Measurements from ENCODE around the gene RPL38. TPM values are rescaled to one million over a fixed set of nuclear protein-coding genes. Genes with fewer than 3 reads are reported as not detected.

The RPL38 gene
- 100 to 1,000 TPM; 647 to 821 (median 732) TPM for total RNA-seq
- 1,420 TPM for polyA plus RNA-seq
- long read RNA-seq, donor 1, transcript RPL38-201 (5 exons, 1,170 nt): major isoform, 59 of 75 reads
- long read RNA-seq, donor 1, transcript RPL38-202 (5 exons, 431 nt): minor isoform, 11 of 75 reads
- long read RNA-seq, donor 1, partial matches to known transcripts: 0 of 75 reads
- long read RNA-seq, donor 1, other reads (novel, unspliced or antisense): 1 of 75 reads
- long read RNA-seq, donor 2, transcript RPL38-202 (5 exons, 431 nt): minor isoform, 32 of 178 reads
- long read RNA-seq, donor 2, transcript RPL38-201 (5 exons, 1,170 nt): major isoform, 142 of 178 reads
- long read RNA-seq, donor 2, partial matches to known transcripts: 1 of 178 reads
- long read RNA-seq, donor 2, other reads (novel, unspliced or antisense): 0 of 178 reads
- long read RNA-seq, donor 3, transcript RPL38-202 (5 exons, 431 nt): minor isoform, 10 of 49 reads
- long read RNA-seq, donor 3, transcript RPL38-201 (5 exons, 1,170 nt): major isoform, 34 of 49 reads
- long read RNA-seq, donor 3, partial matches to known transcripts: 0 of 49 reads
- long read RNA-seq, donor 3, other reads (novel, unspliced or antisense): 2 of 49 reads
- long read RNA-seq, donor 4, transcript RPL38-202 (5 exons, 431 nt): minor isoform, 17 of 91 reads
- long read RNA-seq, donor 4, transcript RPL38-201 (5 exons, 1,170 nt): major isoform, 70 of 91 reads
- long read RNA-seq, donor 4, partial matches to known transcripts: 0 of 91 reads
- long read RNA-seq, donor 4, other reads (novel, unspliced or antisense): 0 of 91 reads

DNA sequence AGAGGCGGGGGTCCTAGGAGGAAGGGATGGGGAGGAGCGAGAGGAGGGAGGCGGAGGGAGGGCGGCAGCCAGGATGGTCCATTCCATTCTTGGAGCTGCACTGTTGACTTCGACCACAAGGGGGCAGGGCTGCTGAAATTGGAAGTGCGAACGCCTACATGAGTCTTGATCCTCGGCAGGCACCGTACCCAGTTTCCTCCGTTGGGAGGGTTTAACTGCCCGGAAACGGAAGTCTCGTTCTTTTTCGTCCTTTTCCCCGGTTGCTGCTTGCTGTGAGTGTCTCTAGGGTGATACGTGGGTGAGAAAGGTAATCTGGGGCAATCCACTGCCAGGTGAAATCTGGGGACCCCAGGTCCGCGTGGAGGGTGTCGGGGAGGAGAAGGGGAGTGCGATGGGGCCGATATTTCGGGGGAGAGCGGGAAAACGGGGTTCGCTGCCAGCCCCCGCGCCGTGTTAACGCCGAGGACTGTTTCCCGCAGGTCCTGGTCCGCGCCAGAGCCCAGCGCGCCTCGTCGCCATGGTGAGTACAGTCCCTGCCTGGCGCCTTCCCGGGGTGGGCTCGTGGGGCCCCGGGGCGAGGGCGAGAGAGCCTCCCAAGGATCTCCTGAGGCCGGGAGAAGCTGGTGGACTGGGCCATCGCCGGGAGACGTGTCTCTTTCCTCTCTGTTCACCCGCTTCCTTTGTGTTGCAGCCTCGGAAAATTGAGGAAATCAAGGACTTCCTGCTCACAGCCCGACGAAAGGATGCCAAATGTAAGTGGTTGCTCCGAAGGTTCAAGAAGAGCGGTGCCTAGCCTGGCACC is at the start of gene RPL38:
Gene RPL38 (plus strand): TSS at position 240 of the 802 bp plus-strand sequence. CDS start 278 bp downstream, at position 518.
- Histone ChIP-seq H3K4me3 (ENCODE audit: low read length) (peak within 1 kb of the TSS; percentile 88), H3K4me1 (ENCODE audit: control insufficient read depth, insufficient read depth, low read length) (no peaks in the 10 kb centered on the region), H3K27me3 (ENCODE audit: control insufficient read depth, insufficient read depth) (no peaks in the 10 kb centered on the region), H3K9me3 (ENCODE audit: control insufficient read depth, low read length) (no peaks in the 10 kb centered on the region), H3K27ac (ENCODE audit: low read length) (peak within 1 kb of the TSS; percentile 90)
- intact Hi-C loops (cut with DNase I): no loop called here
- under 1% methylated on average over 53 of the region's 53 CpGs for WGBS
- DNase-seq: peak; percentile 95 to 97 (median 96)
- peak; percentile 82 to 90 for ATAC-seq

DNA sequence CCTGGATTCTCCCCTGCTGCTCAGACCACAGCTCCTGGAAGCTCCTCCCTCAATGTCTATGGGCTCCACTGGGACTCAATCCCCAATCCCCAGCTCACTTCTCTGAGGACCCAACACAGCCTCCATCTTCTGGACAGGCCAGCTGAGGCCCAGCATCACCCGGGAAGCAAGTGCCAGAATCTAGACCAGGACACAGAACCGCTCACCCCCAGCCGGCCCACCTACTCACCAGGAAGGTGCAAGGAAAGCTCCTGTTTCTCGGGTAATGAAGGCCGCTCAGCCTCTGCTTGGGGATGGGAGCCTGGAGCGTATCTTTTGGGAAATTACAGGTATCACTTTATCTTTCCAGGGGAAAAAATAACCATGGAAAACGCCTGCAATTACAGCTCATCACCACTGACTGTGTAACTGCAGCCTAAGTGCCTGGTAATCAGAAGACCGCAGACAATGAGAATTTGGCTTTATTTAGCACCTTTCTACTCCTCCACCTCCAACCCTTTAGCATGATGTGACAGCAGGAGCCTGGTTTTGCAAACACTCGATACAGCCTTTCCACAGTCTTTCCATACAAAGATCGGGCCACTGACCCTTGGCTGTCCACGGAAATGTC is 49.6 kb upstream of the RPL38 start:
- Histone ChIP-seq H3K27ac (ENCODE audit: low read length) (no peak overlapping the region), H3K27me3 (ENCODE audit: control insufficient read depth, insufficient read depth) (no peaks in the 10 kb centered on the region), H3K4me3 (ENCODE audit: low read length) (no peak overlapping the region), H3K4me1 (ENCODE audit: control insufficient read depth, insufficient read depth, low read length) (no peaks in the 10 kb centered on the region), H3K9me3 (ENCODE audit: control insufficient read depth, low read length) (no peaks in the 10 kb centered on the region)
- WGBS: 76% methylated on average over 11 of the region's 11 CpGs
- intact Hi-C loops (cut with DNase I): no loop called here
- ATAC-seq (no peak), DNase-seq (no peak)

DNA sequence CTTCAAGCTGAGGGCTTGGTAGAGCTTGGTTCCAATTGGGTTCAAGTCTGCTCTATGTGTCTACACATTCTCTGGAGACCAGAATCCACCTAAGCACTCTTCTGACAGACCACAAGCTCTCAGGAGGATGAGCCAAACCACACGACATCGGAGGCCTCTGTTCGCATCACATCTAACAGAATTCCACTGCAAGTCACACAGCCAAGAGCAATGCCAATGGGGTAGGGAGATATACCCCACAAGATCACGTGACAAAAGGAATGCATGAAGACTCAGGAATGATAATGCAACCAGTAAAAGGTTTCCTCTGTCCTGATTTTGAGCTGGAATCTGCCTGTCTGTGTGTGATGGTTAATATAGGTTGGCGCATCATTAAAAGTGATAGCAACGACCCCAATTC is 46.6 kb upstream of the RPL38 start:
- no peak overlapping the region for H3K4me3 ChIP-seq (ENCODE audit: low read length)
- H3K27ac ChIP-seq (ENCODE audit: low read length): no peak overlapping the region
- no peaks in the 10 kb centered on the region for H3K4me1 ChIP-seq (ENCODE audit: control insufficient read depth, insufficient read depth, low read length)
- 80% methylated on average over 6 of the region's 6 CpGs for WGBS
- H3K27me3 ChIP-seq (ENCODE audit: control insufficient read depth, insufficient read depth): no peaks in the 10 kb centered on the region
- intact Hi-C loops (cut with DNase I): no loop called here
- DNase-seq (no peak), ATAC-seq (no peak)
- no peaks in the 10 kb centered on the region for H3K9me3 ChIP-seq (ENCODE audit: control insufficient read depth, low read length)

DNA sequence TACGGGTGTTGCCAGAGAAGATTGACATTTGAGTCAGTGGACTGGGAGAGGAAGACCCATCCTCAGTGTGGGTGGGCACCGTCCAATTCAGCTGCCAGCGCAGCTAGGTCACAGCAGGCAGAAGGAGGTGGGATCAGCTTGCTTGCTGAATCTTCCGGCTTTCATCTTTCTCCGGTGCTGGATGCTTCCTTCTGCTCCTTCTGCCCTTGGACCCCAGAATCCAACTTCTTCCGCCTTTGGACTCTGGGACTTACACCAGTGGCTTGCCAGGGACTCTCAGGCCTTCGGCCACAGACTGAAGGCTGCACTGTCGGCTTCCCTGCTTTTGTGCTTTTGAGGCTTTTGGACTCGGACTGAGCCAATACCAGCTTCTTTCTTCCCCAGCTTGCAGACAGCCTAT is 46.1 kb upstream of the RPL38 start:
- intact Hi-C loops (cut with DNase I): no loop called here
- H3K9me3 ChIP-seq (ENCODE audit: control insufficient read depth, low read length): no peaks in the 10 kb centered on the region
- H3K4me1 ChIP-seq (ENCODE audit: control insufficient read depth, insufficient read depth, low read length): no peaks in the 10 kb centered on the region
- DNase-seq (no peak), ATAC-seq (no peak)
- 82% methylated on average over 9 of the region's 9 CpGs for WGBS
- H3K27ac ChIP-seq (ENCODE audit: low read length): no peak overlapping the region
- no peak overlapping the region for H3K4me3 ChIP-seq (ENCODE audit: low read length)
- H3K27me3 ChIP-seq (ENCODE audit: control insufficient read depth, insufficient read depth): no peaks in the 10 kb centered on the region

DNA sequence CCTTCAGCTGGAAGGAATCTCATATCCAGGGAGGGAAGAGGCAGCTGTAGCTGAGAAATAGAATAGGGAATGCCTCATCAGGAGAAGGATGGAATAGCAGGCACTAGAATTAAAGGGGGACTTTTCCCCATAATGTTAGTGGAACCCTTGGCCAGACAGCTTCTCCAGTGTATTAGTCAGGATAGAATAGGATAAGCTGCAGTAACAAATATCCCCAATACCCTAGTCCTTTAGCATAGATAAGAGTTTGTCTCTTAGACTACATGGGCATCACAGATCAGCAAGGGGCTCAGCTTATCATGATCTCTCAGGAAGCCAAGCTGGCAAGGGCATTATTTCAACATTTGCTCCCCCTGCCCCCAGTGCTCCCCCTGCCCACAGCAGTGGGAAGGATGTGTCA is 44.7 kb upstream of the RPL38 start:
- H3K4me3 ChIP-seq (ENCODE audit: low read length): no peak overlapping the region
- intact Hi-C loops (cut with DNase I): no loop called here
- peaks cover 2% of the 10 kb centered on the region for H3K27me3 ChIP-seq (ENCODE audit: control insufficient read depth, insufficient read depth)
- H3K9me3 ChIP-seq (ENCODE audit: control insufficient read depth, low read length): no peaks in the 10 kb centered on the region
- no peak overlapping the region for H3K27ac ChIP-seq (ENCODE audit: low read length)
- ATAC-seq: no peak
- no peak for DNase-seq
- H3K4me1 ChIP-seq (ENCODE audit: control insufficient read depth, insufficient read depth, low read length): no peaks in the 10 kb centered on the region

DNA sequence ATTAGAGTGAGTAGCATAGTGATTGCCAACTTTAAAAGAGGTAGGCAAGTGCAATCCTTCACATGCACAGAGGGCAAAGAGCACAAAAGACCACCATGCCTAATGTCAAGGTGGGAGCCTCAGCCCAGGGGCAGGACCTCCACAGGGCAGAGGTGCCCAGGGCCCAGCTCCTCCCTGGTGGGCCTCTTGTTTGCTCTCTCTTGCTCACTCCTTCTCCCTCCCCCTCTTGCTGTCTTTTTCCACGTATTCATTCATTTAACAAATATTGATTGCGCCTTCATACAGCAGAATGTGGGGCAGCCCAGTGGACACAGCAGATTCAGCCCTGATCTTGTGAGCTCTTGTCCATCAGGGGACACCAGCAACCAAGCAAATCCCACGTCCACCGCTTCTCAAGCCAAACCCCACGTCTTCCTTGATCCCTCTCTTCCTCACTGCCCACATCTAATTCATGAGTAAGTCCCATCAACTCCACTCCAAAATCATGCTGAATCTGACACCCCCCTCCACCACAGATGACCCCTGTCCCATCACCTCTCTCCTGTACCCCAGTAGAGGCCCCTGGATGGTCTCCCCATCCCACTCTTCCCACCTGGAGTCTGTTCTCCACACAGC is 44.1 kb upstream of the RPL38 start:
- WGBS: 84% methylated on average over 5 of the region's 5 CpGs

DNA sequence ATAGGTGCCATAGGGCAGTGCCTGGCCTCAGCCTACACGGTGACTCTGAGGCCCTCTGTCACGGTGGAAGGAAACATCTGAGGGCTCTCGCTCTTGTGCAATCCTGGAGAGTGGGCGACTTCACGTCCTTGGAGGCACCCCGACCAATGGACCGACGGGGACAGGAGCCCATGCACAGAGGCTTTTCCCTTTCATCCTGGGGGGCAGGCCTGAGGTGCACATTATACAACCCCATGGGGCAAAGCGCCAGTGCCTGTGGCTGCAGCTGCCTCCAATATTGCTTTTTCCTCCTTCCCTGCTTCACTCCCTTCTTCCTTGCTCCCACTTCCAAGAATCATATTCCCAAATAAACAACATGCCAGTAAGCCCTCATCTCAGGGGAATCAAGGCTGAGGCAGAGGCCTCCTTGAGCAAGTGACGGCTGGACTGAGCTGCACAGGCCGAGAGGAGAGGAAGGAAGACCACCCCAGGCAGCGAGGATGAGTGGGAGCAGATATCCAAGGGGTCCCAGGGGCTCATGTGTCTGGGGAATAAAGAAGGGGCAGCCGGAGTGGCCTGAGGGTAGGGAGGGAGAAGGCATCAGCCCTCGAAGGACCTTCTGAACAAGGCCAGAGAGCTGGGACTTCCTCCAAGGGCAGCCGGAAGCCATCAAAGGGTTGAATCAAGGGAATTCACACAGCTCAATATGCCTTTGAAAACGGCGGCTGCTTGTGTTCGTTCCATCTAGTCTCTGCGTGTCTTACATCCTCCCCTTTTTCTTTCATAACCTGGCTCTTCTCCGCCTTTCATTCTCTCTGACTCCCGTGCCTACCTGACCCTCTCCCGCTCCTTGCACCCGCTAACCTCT is 42.6 kb upstream of the RPL38 start:
- Histone ChIP-seq H3K27ac (ENCODE audit: low read length) (no peak overlapping the region), H3K4me1 (ENCODE audit: control insufficient read depth, insufficient read depth, low read length) (no peaks in the 10 kb centered on the region), H3K27me3 (ENCODE audit: control insufficient read depth, insufficient read depth) (peaks cover 2% of the 10 kb centered on the region), H3K9me3 (ENCODE audit: control insufficient read depth, low read length) (no peaks in the 10 kb centered on the region), H3K4me3 (ENCODE audit: low read length) (no peak overlapping the region)
- ATAC-seq: no peak
- no peak for DNase-seq
- whole genome bisulfite sequencing: 67% methylated on average over 23 of the region's 23 CpGs
- intact Hi-C loops (cut with DNase I): no loop called here

More for the DNA sequence above, 44.1 kb upstream of the RPL38 start:
- no peak overlapping the region for H3K4me3 ChIP-seq (ENCODE audit: low read length)
- intact Hi-C loops (cut with DNase I): no loop called here
- DNase-seq (no peak), ATAC-seq (no peak)
- no peaks in the 10 kb centered on the region for H3K4me1 ChIP-seq (ENCODE audit: control insufficient read depth, insufficient read depth, low read length)
- peaks cover 2% of the 10 kb centered on the region for H3K27me3 ChIP-seq (ENCODE audit: control insufficient read depth, insufficient read depth)
- H3K27ac ChIP-seq (ENCODE audit: low read length): no peak overlapping the region
- no peaks in the 10 kb centered on the region for H3K9me3 ChIP-seq (ENCODE audit: control insufficient read depth, low read length)

DNA sequence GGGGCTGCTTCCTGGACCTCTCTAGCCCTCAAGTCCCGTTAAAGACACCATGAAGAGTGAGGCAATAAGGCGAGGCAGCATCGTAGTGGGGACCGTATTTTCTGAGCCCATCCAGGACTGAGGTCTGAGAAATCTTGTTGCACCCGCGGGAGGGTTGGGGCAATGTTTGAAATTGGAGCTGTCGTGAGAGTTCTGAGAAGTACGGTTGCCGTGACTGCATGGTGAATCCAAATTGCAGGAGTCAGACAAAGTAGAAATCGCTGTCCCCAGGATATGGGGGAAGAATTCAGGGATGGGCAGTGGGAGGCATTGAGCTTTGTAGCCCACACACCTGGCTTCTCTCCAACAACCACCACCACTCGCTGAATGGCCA is 42.0 kb upstream of the RPL38 start:
- 69% methylated on average over 11 of the region's 11 CpGs for WGBS
- Histone ChIP-seq H3K9me3 (ENCODE audit: control insufficient read depth, low read length) (no peaks in the 10 kb centered on the region), H3K4me3 (ENCODE audit: low read length) (no peak overlapping the region), H3K4me1 (ENCODE audit: control insufficient read depth, insufficient read depth, low read length) (no peaks in the 10 kb centered on the region), H3K27me3 (ENCODE audit: control insufficient read depth, insufficient read depth) (peaks cover 2% of the 10 kb centered on the region), H3K27ac (ENCODE audit: low read length) (no peak overlapping the region)
- ATAC-seq: no peak
- DNase-seq: no peak
- intact Hi-C loops (cut with DNase I): no loop called here

DNA sequence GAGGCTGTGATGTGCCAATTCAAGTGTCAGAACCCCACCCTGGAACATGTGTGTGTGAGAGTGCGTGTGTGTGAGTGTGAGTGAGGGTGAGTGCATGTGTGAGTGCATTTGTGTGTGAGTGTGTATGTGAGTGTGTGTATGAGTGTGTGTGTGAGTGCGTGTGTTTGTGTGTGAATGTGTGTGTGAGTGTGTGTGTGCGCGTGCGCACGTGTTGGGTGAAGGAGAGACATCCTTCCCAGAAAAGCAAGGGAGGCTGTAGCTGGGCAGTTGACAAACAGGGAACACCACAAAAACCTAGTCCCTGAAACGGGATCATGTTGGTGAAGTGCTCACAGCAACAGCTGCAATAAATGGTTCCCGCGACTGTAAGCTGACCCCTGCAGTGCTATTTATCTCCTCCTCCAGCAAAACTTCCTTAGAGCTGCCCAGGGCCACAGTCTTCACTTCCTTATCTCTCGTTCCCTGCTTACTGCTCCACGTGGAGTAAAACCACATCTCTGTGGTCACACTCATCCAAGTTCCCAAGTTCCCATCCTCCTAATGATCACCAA is 40.1 kb upstream of the RPL38 start:
- H3K4me1 ChIP-seq (ENCODE audit: control insufficient read depth, insufficient read depth, low read length): no peaks in the 10 kb centered on the region
- no peak for DNase-seq
- intact Hi-C loops (cut with DNase I): no loop called here
- no peak overlapping the region for H3K27ac ChIP-seq (ENCODE audit: low read length)
- H3K9me3 ChIP-seq (ENCODE audit: control insufficient read depth, low read length): no peaks in the 10 kb centered on the region
- peaks cover 2% of the 10 kb centered on the region for H3K27me3 ChIP-seq (ENCODE audit: control insufficient read depth, insufficient read depth)
- no peak overlapping the region for H3K4me3 ChIP-seq (ENCODE audit: low read length)
- WGBS: 51% methylated on average over 11 of the region's 11 CpGs
- ATAC-seq: no peak

All from right cardiac atrium (tissue), 5 donors.